Heart right ventricle (tissue), 16 donors: ENCODE measurements around the gene ABR. TPM values are rescaled to one million over a fixed set of nuclear protein-coding genes. Genes with fewer than 3 reads are reported as not detected.
A peak's percentile ranks its signal among the peaks of the same experiment; 100 is the strongest.

Experiments used
- ATAC-seq, 8 donors: fragments of 200-7000 bp; cut with Tn5 transposase; one replicate each; pipeline ENCODE4 v1.9.1; 2020; ENCODE audit warnings: mild to moderate bottlenecking in 8 of 8, moderate library complexity in 8 of 8, moderate number of reproducible peaks in 1 of 8
- DNase-seq, 2 donors: peaks; one replicate each; pipeline ENCODE4 v3.0.0-alpha.2; 2020
- H3K27ac ChIP-seq, 10 donors: fragments of 200-600 bp; sonication (generic) in 2 of 10; one replicate each; pipeline versions ENCODE4 v1.5.0 to v1.8.0; 2020 to 2022; ENCODE audit warnings: mild to moderate bottlenecking in 3 of 10
- H3K27me3 ChIP-seq, 7 donors: fragments of 200-600 bp; one replicate each; pipeline ENCODE4 v1.8.0; 2021 to 2022; ENCODE audit warnings: mild to moderate bottlenecking in 2 of 7
- H3K36me3 ChIP-seq, 9 donors: fragments of 200-600 bp; sonication (generic) in 1 of 9; one replicate each; pipeline versions ENCODE4 v1.5.0 to v1.8.0; 2020 to 2022; ENCODE audit warnings: mild to moderate bottlenecking in 2 of 9
- H3K4me1 ChIP-seq, 9 donors: fragments of 200-600 bp; sonication (generic) in 1 of 9; one replicate each; pipeline versions ENCODE4 v1.5.0 to v1.8.0; 2020 to 2022; ENCODE audit warnings: mild to moderate bottlenecking in 4 of 9
- H3K4me3 ChIP-seq, 10 donors: fragments of 200-600 bp; sonication (generic) in 2 of 10; one replicate each; pipeline versions ENCODE4 v1.5.0 to v1.8.0; 2020 to 2022; ENCODE audit warnings: mild to moderate bottlenecking in 7 of 10, moderate library complexity in 2 of 10
- H3K9me3 ChIP-seq, 11 donors: fragments of 200-600 bp in 10 of 11; sonication (generic) in 2 of 11; one replicate each; pipeline versions ENCODE4 v1.5.0 to v1.8.0; 2013 to 2022; ENCODE audit warnings: mild to moderate bottlenecking in 2 of 11, control low read depth in 1 of 11, moderate library complexity in 1 of 11
- whole genome bisulfite sequencing, 2 donors: extraction: QIAGEN DNeasy Blood & Tissue Kit; methylation state at CpG; one replicate each; pipeline ENCODE4 v1.1.7; 2013; ENCODE audit warnings: inconsistent platforms in 1 of 2; 5-methylcytosine and 5-hydroxymethylcytosine counted together
- intact Hi-C, 10 donors: fragments of 100-400 bp; cut with DNase I; formaldehyde crosslinking; loops; one replicate each; pipeline versions ENCODE4 v1.11.1 to v1.14.2; 2022
- polyA plus RNA-seq, 2 donors: library from polyadenylated mRNA; stranded (reverse); fragments of 200-250 nt; gene quantifications; one replicate each; pipeline ENCODE4 v1.2.3, GENCODE V29; 2013
- total RNA-seq, 10 donors: library from RNA; stranded (reverse); fragmentation: NEBNext Ultra II Directional in 3 of 10; extraction: Animal tissue kit (Norgen Biotek cat#: 25700) in 3 of 10; gene quantifications; one replicate each; pipeline versions ENCODE4 v1.2.1 to v1.2.4, GENCODE V29; 2021 to 2023
- TF ChIP-seq, protein P1 (sequence below), 9 donors: fragments of 200-600 bp; sonication (generic) in 2 of 9; IDR thresholded peaks; one replicate each; pipeline versions ENCODE4 v1.5.0 to v1.8.0; 2021 to 2022; ENCODE audit warnings: antibody characterized with exemption in 9 of 9, mild to moderate bottlenecking in 5 of 9, moderate library complexity in 1 of 9
- donor health status: Arrhythmogenic right ventricular cardiomyopathy.
- donor health status: ischemic (EF 13 %, LVEDD 7.1; RV severe dilation, severe dysfunction).
- donor health status: healthy with polysubstance abuse.
- donor health status: DM: no; HTN: yes; CAD: no.
- donor health status: DM: no; HTN: no; CAD: no.
- donor health status: ischemic (EF 25% LVEDD 6.9; RV normal size, moderate dysfunction).
- donor health status: ischemic (EF 25% LVEDD 5.7; RV mildly dilated, moderate dysfunction).
- donor health status: healthy.
- donor health status: DM: yes; HTN: yes; CAD: no.
- donor health status: Ischemic cardiomyopathy.
- donor health status: ischemic (EF 35%, LVEDD 5.7; RV mildly dilated, moderate dysfunction).
- donor health status: nonischemic (EF 11% LVEDD 7.7; RV severe dilation, severe dysfunction).
- donor health status: DM: yes; HTN: yes; CAD: no.
- donor health status: PGD.
- donor health status: ischemic (EF 29% LVEDD 5.4; RV normal size, mild dysfunction).
- donor health status: nonischemic (EF 23%, LVEDD 6.1; RV moderate dilation, normal function).

ABR gene
- total and polyA plus RNA-seq, 12 donors, result 49.1 to 173 (median 143) TPM

GRCh38 chr17:1169221-1169928 is 10.4 kb downstream of the ABR start:
- intact Hi-C loops, result no loop called here

GRCh38 chr17:1168533-1169220 is 11.1 kb downstream of the ABR start:
- Histone ChIP-seq H3K4me1 (peaks cover 13 to 80% (median 33%) of the 10 kb centered on the region in 9 donors), H3K4me3 (no peak overlapping the region), H3K9me3 (no peaks in the 10 kb centered on the region), H3K36me3 (no peaks in the 10 kb centered on the region), H3K27me3 (no peaks in the 10 kb centered on the region), H3K27ac (peak overlapping the region in 1 of 10 donors; percentile 0)
- TF ChIP-seq, protein P1, sequence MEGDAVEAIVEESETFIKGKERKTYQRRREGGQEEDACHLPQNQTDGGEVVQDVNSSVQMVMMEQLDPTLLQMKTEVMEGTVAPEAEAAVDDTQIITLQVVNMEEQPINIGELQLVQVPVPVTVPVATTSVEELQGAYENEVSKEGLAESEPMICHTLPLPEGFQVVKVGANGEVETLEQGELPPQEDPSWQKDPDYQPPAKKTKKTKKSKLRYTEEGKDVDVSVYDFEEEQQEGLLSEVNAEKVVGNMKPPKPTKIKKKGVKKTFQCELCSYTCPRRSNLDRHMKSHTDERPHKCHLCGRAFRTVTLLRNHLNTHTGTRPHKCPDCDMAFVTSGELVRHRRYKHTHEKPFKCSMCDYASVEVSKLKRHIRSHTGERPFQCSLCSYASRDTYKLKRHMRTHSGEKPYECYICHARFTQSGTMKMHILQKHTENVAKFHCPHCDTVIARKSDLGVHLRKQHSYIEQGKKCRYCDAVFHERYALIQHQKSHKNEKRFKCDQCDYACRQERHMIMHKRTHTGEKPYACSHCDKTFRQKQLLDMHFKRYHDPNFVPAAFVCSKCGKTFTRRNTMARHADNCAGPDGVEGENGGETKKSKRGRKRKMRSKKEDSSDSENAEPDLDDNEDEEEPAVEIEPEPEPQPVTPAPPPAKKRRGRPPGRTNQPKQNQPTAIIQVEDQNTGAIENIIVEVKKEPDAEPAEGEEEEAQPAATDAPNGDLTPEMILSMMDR (IDR thresholded peaks at IDR 0.05), result no peak
- no peak for DNase-seq
- no peak for ATAC-seq
- 82 to 85% methylated on average over 17 of the region's 17 CpGs for WGBS, 2 donors
- intact Hi-C loops, result no loop called here

More at GRCh38 chr17:1169221-1169928, 10.4 kb downstream of the ABR start:
- 89 to 91% methylated on average over 22 of the region's 22 CpGs for WGBS, 2 donors
- Histone ChIP-seq H3K9me3 (no peaks in the 10 kb centered on the region), H3K4me3 (no peak overlapping the region), H3K36me3 (no peaks in the 10 kb centered on the region), H3K27me3 (no peaks in the 10 kb centered on the region), H3K4me1 (peaks cover 13 to 87% (median 36%) of the 10 kb centered on the region in 9 donors), H3K27ac (peak overlapping the region in 1 of 10 donors; percentile 0)
- TF ChIP-seq, protein P1 (IDR thresholded peaks at IDR 0.05), result no peak
- DNase-seq (no peak), ATAC-seq (no peak)

DNA sequence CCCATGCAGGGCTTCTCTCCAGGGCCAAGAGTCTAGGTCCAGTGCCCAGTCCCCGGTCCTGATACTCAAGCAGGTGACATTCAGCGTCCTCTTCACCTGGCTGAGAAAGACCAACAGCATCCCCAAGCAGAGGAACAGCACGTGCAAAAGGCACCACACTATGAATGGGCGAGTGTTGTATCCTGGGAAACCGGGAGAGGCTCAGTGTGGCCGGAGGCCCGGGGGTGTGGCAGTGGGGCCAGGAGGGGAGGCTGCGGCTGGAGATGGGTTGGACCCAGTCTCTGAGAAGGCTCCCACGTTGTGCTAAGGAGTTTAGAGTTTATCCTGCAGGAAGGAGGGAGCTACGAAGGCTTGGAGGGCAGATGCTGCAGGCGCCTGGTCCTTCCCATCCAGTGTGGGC is 13.5 kb downstream of the ABR start:
- intact Hi-C loops, result no loop called here
- WGBS, 2 donors, result 64 to 68% methylated on average over 11 of the region's 11 CpGs
- ATAC-seq (peak in 2 of 8 donors; percentile 11 to 15), DNase-seq (no peak)
- Histone ChIP-seq H3K36me3 (no peaks in the 10 kb centered on the region), H3K4me1 (peaks cover 8 to 62% (median 33%) of the 10 kb centered on the region in 9 donors), H3K27me3 (no peaks in the 10 kb centered on the region), H3K4me3 (no peak overlapping the region), H3K9me3 (no peaks in the 10 kb centered on the region), H3K27ac (peak overlapping the region in 5 of 10 donors; percentile 35 to 83 (median 81))
- TF ChIP-seq, protein P1 (IDR thresholded peaks at IDR 0.05), result no peak

DNA sequence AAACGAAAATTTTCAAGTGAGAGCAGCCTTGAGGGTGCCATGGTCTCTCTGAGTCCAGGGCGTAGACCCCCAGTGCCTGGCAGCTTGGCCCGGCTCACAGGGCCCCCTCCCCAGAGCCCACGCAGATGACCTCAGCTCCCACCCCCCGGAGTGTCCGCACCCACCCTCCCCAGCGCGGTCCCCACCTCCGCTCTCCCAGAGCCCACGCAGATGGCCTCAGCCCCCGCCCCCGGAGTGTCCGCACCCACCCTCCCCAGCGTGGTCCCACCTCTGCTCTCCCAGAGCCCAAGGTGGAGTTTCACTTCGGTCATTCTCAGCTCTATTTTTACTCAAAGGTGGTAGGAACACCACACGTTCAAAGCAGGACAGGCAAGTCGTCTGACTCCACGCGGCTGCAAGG is 13.9 kb downstream of the ABR start:
- Histone ChIP-seq H3K4me1 (peaks cover 8 to 59% (median 33%) of the 10 kb centered on the region in 9 donors), H3K36me3 (no peaks in the 10 kb centered on the region), H3K27ac (peak overlapping the region in 6 of 10 donors; percentile 58 to 83 (median 74)), H3K27me3 (no peaks in the 10 kb centered on the region), H3K4me3 (peak overlapping the region in 1 of 10 donors; percentile 22), H3K9me3 (no peaks in the 10 kb centered on the region)
- peak in 3 of 8 donors; percentile 12 to 53 (median 15) for ATAC-seq
- intact Hi-C loops, result no loop called here
- TF ChIP-seq, protein P1 (IDR thresholded peaks at IDR 0.05), result no peak
- WGBS, 2 donors, result 78 to 82% methylated on average over 19 of the region's 19 CpGs
- no peak for DNase-seq
